Stimulated activated CD4-positive, alpha-beta T cell treated with anti-CD3 and anti-CD28 coated beads, Interleukin-2, amount 100 ng/mL, for 4 hours (primary cell): Measurements from ENCODE around the gene ADH4.
"Not testable (repeated sequence)": the region's sequence is repeated elsewhere in the genome, so short reads cannot be mapped to it uniquely, and the experiment has no call there.

Source experiments
- DNase-seq: peaks from one replicate; pipeline ENCODE4 v3.0.0-alpha.2; 2020; ENCODE audit warnings: low read depth

Gene ADH4

GRCh38 chr4:99144070-99144469 is at the start of gene ADH4:
Gene ADH4, minus strand, starts transcription at chr4:99144297. Its CDS starts 75 bp downstream, at chr4:99144222.
- no peak for DNase-seq

- no peak for DNase-seq
Measured at GRCh38 chr4:99190336-99190735, 46.2 kb upstream of the ADH4 start.

- DNase-seq, result not testable (repeated sequence)
Measured at GRCh38 chr4:99189900-99190299, 45.8 kb upstream of the ADH4 start.

- DNase-seq, result no peak
Measured at GRCh38 chr4:99186029-99186428, 41.9 kb upstream of the ADH4 start.

- no peak for DNase-seq
Measured at GRCh38 chr4:99185581-99185980, 41.5 kb upstream of the ADH4 start.

GRCh38 chr4:99180382-99181070 is 36.4 kb upstream of the ADH4 start:
- no peak for DNase-seq

- no peak for DNase-seq
Measured at GRCh38 chr4:99179626-99180025, 35.5 kb upstream of the ADH4 start.

GRCh38 chr4:99179178-99179577 is 35.1 kb upstream of the ADH4 start:
- DNase-seq, result no peak

GRCh38 chr4:99166544-99166943 is 22.4 kb upstream of the ADH4 start:
- DNase-seq, result no peak

- DNase-seq, result no peak
Measured at GRCh38 chr4:99165978-99166377, 21.9 kb upstream of the ADH4 start.

- no peak for DNase-seq
Measured at GRCh38 chr4:99161373-99162099, 17.4 kb upstream of the ADH4 start.

- DNase-seq, result no peak
Measured at GRCh38 chr4:99159699-99160098, 15.6 kb upstream of the ADH4 start.

- no peak for DNase-seq
Measured at GRCh38 chr4:99157478-99157935, 13.4 kb upstream of the ADH4 start.

GRCh38 chr4:99156992-99157391 is 12.9 kb upstream of the ADH4 start:
- DNase-seq, result no peak

GRCh38 chr4:99154658-99155342 is 10.7 kb upstream of the ADH4 start:
- no peak for DNase-seq

- no peak for DNase-seq
Measured at GRCh38 chr4:99151995-99152394, 7.9 kb upstream of the ADH4 start.

GRCh38 chr4:99151452-99151851 is 7.4 kb upstream of the ADH4 start:
- DNase-seq, result no peak

- no peak for DNase-seq
Measured at GRCh38 chr4:99149426-99150019, 5.4 kb upstream of the ADH4 start.

GRCh38 chr4:99148550-99148949 is 4.5 kb upstream of the ADH4 start:
- no peak for DNase-seq

GRCh38 chr4:99144587-99144986 is 490 bp upstream of the ADH4 start:
- DNase-seq, result no peak

GRCh38 chr4:99136329-99136728 is 7.8 kb downstream of the ADH4 start:
- no peak for DNase-seq

GRCh38 chr4:99135541-99136162 is 8.4 kb downstream of the ADH4 start:
- DNase-seq, result no peak
